Neural progenitor cell (in vitro differentiated cells): ENCODE measurements around the gene KIF26B. TPM values are rescaled to one million over a fixed set of nuclear protein-coding genes. Genes with fewer than 3 reads are reported as not detected.
A peak's percentile ranks its signal among the peaks of the same experiment; 100 is the strongest.

Experiments used
- DNase-seq: peaks from one replicate; pipeline ENCODE4 v3.0.0-alpha.2; 2016; ENCODE audit warnings: low spot score
- H2AFZ ChIP-seq: fragments of 200-600 bp; sonication (generic); replicated peaks from 2 replicates; pipeline ENCODE4 v1.6.1; 2016; ENCODE audit warnings: antibody characterized with exemption
- H3F3A ChIP-seq: fragments of 200-600 bp; sonication (generic); 2 replicates; pipeline ENCODE4 v1.6.1; 2016; ENCODE audit warnings: antibody characterized with exemption, low read depth
- H3K27ac ChIP-seq: fragments of 200-600 bp; sonication (generic); 2 replicates; pipeline ENCODE4 v1.5.1; 2016; ENCODE audit warnings: mild to moderate bottlenecking
- H3K27me3 ChIP-seq: fragments of 200-600 bp; sonication (generic); 2 replicates; pipeline ENCODE4 v1.6.1; 2016; ENCODE audit warnings: mild to moderate bottlenecking, moderate library complexity
- H3K36me3 ChIP-seq: fragments of 200-600 bp; sonication (generic); 2 replicates; pipeline ENCODE4 v1.5.1; 2016
- H3K4me1 ChIP-seq: fragments of 200-600 bp; sonication (generic); 2 replicates; pipeline ENCODE4 v1.6.1; 2016; ENCODE audit warnings: mixed run types
- H3K4me2 ChIP-seq: fragments of 200-600 bp; sonication (generic); 2 replicates; pipeline ENCODE4 v1.6.1; 2016
- H3K4me3 ChIP-seq: fragments of 200-600 bp; sonication (generic); 2 replicates; pipeline ENCODE4 v1.5.1; 2016
- H3K79me2 ChIP-seq: fragments of 200-600 bp; sonication (generic); 2 replicates; pipeline ENCODE4 v1.6.1; 2016; ENCODE audit warnings: low read depth
- H3K9ac ChIP-seq: fragments of 200-600 bp; sonication (generic); 2 replicates; pipeline ENCODE4 v1.6.1; 2016
- H3K9me3 ChIP-seq: fragments of 200-600 bp; sonication (generic); 2 replicates; pipeline ENCODE4 v1.5.1; 2016; ENCODE audit warnings: low read depth
- H4K20me1 ChIP-seq: fragments of 200-600 bp; sonication (generic); 2 replicates; pipeline ENCODE4 v1.6.1; 2016; ENCODE audit warnings: low read depth
- H3K27ac Mint-ChIP-seq: 3 replicates; pipeline ENCODE4 v1.8.0; 2021; ENCODE audit warnings: mixed read lengths
- H3K27me3 Mint-ChIP-seq: 2 replicates; pipeline ENCODE4 v1.8.0; 2022; ENCODE audit warnings: low read depth, mild to moderate bottlenecking, inconsistent platforms, moderate library complexity, mixed read lengths; ENCODE audit not compliant: insufficient read depth
- H3K36me3 Mint-ChIP-seq: 3 replicates; pipeline ENCODE4 v1.8.0; 2021; ENCODE audit warnings: mixed read lengths
- H3K4me1 Mint-ChIP-seq: 3 replicates; pipeline ENCODE4 v1.8.0; 2021; ENCODE audit warnings: mixed read lengths
- H3K4me3 Mint-ChIP-seq: 3 replicates; pipeline ENCODE4 v1.8.0; 2021; ENCODE audit warnings: mild to moderate bottlenecking, moderate library complexity, mixed read lengths
- H3K9me3 Mint-ChIP-seq: 3 replicates; pipeline ENCODE4 v1.8.0; 2020; ENCODE audit warnings: mixed read lengths
- EZH2 ChIP-seq: fragments of 200-600 bp; sonication (generic); IDR thresholded peaks from 2 replicates; pipeline ENCODE4 v1.6.1; 2017; ENCODE audit warnings: antibody characterized with exemption, mild to moderate bottlenecking, moderate library complexity
- EZH2phosphoT487 ChIP-seq: fragments of 200-600 bp; sonication (generic); IDR thresholded peaks from 2 replicates; pipeline ENCODE4 v1.6.1; 2017; ENCODE audit warnings: antibody characterized with exemption
- total RNA-seq: library from RNA; depleted of rRNA; stranded (reverse); fragments of >200 nt; gene quantifications from 2 replicates; pipeline ENCODE4 v1.2.3, GENCODE V29; 2015; ENCODE audit warnings: low replicate concordance
- TF ChIP-seq, protein P1 (sequence below): fragments of 200-600 bp; sonication (generic); IDR thresholded peaks from 2 replicates; pipeline ENCODE4 v1.5.1; 2017; ENCODE audit warnings: antibody characterized with exemption, mild to moderate bottlenecking

KIF26B gene
- total RNA-seq, 1 donor from 2014 or later = 0.47 TPM

GRCh38 chr1:245566952-245567351, 412.2 kb downstream of the KIF26B start:
- Histone ChIP-seq H3K27me3 (no peaks in the 10 kb centered on the region), H3K9me3 (no peaks in the 10 kb centered on the region), H3K79me2 (no peaks in the 10 kb centered on the region), H2AFZ (no peak overlapping the region), H3K4me2 (no peak overlapping the region), H3K4me3 (no peak overlapping the region), H3K4me1 (peaks cover 11% of the 10 kb centered on the region), H4K20me1 (no peaks in the 10 kb centered on the region), H3K36me3 (no peaks in the 10 kb centered on the region), H3K27ac (no peak overlapping the region), H3F3A (peaks cover 11% of the 10 kb centered on the region), H3K9ac (no peak overlapping the region)
- DNase-seq = no peak
- H3K4me3 Mint-ChIP-seq = no peak overlapping the region
- peaks cover 5% of the 10 kb centered on the region for H3K27me3 Mint-ChIP-seq
- peaks cover 13% of the 10 kb centered on the region for H3K9me3 Mint-ChIP-seq
- H3K4me1 Mint-ChIP-seq = peaks cover 38% of the 10 kb centered on the region
- H3K27ac Mint-ChIP-seq = no peak overlapping the region
- no peaks in the 10 kb centered on the region for H3K36me3 Mint-ChIP-seq
- TF ChIP-seq EZH2phosphoT487 = no peak
- TF ChIP-seq, protein P1, sequence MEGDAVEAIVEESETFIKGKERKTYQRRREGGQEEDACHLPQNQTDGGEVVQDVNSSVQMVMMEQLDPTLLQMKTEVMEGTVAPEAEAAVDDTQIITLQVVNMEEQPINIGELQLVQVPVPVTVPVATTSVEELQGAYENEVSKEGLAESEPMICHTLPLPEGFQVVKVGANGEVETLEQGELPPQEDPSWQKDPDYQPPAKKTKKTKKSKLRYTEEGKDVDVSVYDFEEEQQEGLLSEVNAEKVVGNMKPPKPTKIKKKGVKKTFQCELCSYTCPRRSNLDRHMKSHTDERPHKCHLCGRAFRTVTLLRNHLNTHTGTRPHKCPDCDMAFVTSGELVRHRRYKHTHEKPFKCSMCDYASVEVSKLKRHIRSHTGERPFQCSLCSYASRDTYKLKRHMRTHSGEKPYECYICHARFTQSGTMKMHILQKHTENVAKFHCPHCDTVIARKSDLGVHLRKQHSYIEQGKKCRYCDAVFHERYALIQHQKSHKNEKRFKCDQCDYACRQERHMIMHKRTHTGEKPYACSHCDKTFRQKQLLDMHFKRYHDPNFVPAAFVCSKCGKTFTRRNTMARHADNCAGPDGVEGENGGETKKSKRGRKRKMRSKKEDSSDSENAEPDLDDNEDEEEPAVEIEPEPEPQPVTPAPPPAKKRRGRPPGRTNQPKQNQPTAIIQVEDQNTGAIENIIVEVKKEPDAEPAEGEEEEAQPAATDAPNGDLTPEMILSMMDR = no peak
- TF ChIP-seq EZH2 = no peak

DNA sequence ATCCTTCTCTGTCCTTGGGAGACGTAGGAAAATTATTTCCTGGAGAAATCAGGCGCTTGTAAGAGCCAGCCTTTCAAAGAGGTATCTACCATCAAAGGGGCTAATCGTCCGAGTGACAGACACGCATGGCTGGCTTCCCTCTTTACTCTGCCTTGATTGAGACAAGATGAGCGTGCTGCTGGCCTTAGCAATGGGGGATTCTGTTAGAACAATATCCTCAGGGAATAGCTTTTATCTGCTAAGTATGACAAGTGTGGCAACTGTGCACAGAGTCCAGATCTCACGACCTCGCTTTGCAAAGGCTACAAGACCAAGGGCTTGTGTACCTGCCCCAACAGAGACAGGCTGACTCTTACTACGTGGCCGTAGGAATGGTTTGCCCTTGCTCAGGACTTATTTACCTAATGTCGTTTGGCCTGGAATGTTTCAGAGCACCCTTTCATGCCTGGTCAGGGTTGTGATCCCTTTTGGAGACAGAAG, 417.1 kb downstream of the KIF26B start:
- Mint-ChIP-seq H3K4me1 (peaks cover 54% of the 10 kb centered on the region), H3K27ac (peak overlapping the region; percentile 77), H3K4me3 (peak overlapping the region; percentile 70), H3K9me3 (peaks cover 9% of the 10 kb centered on the region), H3K27me3 (peaks cover 10% of the 10 kb centered on the region), H3K36me3 (no peaks in the 10 kb centered on the region)
- Histone ChIP-seq H3K27me3 (no peaks in the 10 kb centered on the region), H3K4me2 (peak overlapping the region; percentile 51), H3K79me2 (no peaks in the 10 kb centered on the region), H3K36me3 (no peaks in the 10 kb centered on the region), H3K27ac (no peak overlapping the region), H2AFZ (no peak overlapping the region), H3F3A (peaks cover 13% of the 10 kb centered on the region), H3K9me3 (no peaks in the 10 kb centered on the region), H4K20me1 (no peaks in the 10 kb centered on the region), H3K4me3 (no peak overlapping the region), H3K4me1 (peaks cover 16% of the 10 kb centered on the region), H3K9ac (no peak overlapping the region)
- no peak for TF ChIP-seq EZH2phosphoT487
- TF ChIP-seq, protein P1 = no peak
- DNase-seq = peak; percentile 61

GRCh38 chr1:245572709-245573108, 417.9 kb downstream of the KIF26B start:
- H3K27me3 Mint-ChIP-seq = peaks cover 15% of the 10 kb centered on the region

More at GRCh38 chr1:245572709-245573108, 417.9 kb downstream of the KIF26B start:
- Histone ChIP-seq H3K36me3 (no peaks in the 10 kb centered on the region), H3K4me3 (no peak overlapping the region), H3K9me3 (no peaks in the 10 kb centered on the region), H3K27me3 (no peaks in the 10 kb centered on the region), H3K9ac (no peak overlapping the region), H3K4me2 (no peak overlapping the region), H3K27ac (no peak overlapping the region), H4K20me1 (no peaks in the 10 kb centered on the region), H3K4me1 (peaks cover 16% of the 10 kb centered on the region), H3F3A (peaks cover 13% of the 10 kb centered on the region), H3K79me2 (no peaks in the 10 kb centered on the region), H2AFZ (no peak overlapping the region)
- Mint-ChIP-seq H3K27ac (peak overlapping the region; percentile 11), H3K4me3 (peak overlapping the region; percentile 22), H3K4me1 (peaks cover 58% of the 10 kb centered on the region), H3K9me3 (peaks cover 9% of the 10 kb centered on the region), H3K36me3 (peaks cover 3% of the 10 kb centered on the region)
- TF ChIP-seq EZH2 (no peak), EZH2phosphoT487 (no peak)
- TF ChIP-seq, protein P1 = no peak
- no peak for DNase-seq
